ENCODE results near the gene GORASP2. TPM values are rescaled to one million over a fixed set of nuclear protein-coding genes. Genes with fewer than 3 reads are reported as not detected.

The GORASP2 gene
- total and polyA plus RNA-seq, 12 donors = 25.6 to 201 (median 85.0) TPM

- 85 to 95% (median 91%) methylated on average over 5 of the region's 5 CpGs for WGBS, 4 donors
- no peaks in the 10 kb centered on the region for H3K9me3 ChIP-seq (replicated peaks in 1 of 3)
- no peak overlapping the region for H3K4me3 ChIP-seq
- intact Hi-C loops (cut with DNase I) = no loop called here
- TF ChIP-seq CTCF (IDR thresholded peaks at IDR 0.05) (no peak), POLR2A (IDR thresholded peaks at IDR 0.05) (no peak)
- H3K27ac ChIP-seq = no peak overlapping the region
- no peak for DNase-seq
- H3K36me3 ChIP-seq (replicated peaks in 1 of 2) = peaks cover 0 to 28% of the 10 kb centered on the region in 2 donors
- H3K27me3 ChIP-seq = no peaks in the 10 kb centered on the region
- no peaks in the 10 kb centered on the region for H3K4me1 ChIP-seq (replicated peaks in 1 of 2)
Observed at GRCh38 chr2:170997893-170998597, 69.0 kb downstream of the GORASP2 start.

GRCh38 chr2:170999654-171000053 lies 70.6 kb downstream of the GORASP2 start:
- Histone ChIP-seq H3K4me3 (no peak overlapping the region), H3K27me3 (no peaks in the 10 kb centered on the region), H3K36me3 (replicated peaks in 1 of 2) (peaks cover 0 to 18% of the 10 kb centered on the region in 2 donors), H3K4me1 (replicated peaks in 1 of 2) (no peaks in the 10 kb centered on the region), H3K27ac (no peak overlapping the region), H3K9me3 (replicated peaks in 1 of 3) (no peaks in the 10 kb centered on the region)
- no peak for DNase-seq
- TF ChIP-seq POLR2A (IDR thresholded peaks at IDR 0.05) (no peak), CTCF (IDR thresholded peaks at IDR 0.05) (no peak)
- WGBS, 4 donors = 84 to 97% (median 93%) methylated on average over 6 of the region's 6 CpGs
- intact Hi-C loops (cut with DNase I) = no loop called here

- H3K36me3 ChIP-seq (replicated peaks in 1 of 2) = peaks cover 0 to 19% of the 10 kb centered on the region in 2 donors
- H3K4me1 ChIP-seq (replicated peaks in 1 of 2) = no peaks in the 10 kb centered on the region
- H3K9me3 ChIP-seq (replicated peaks in 1 of 3) = no peaks in the 10 kb centered on the region
- 84 to 91% (median 90%) methylated on average over 2 of the region's 2 CpGs for WGBS, 4 donors
- DNase-seq = no peak
- H3K27me3 ChIP-seq = no peaks in the 10 kb centered on the region
- intact Hi-C loops (cut with DNase I) = no loop called here
- no peak overlapping the region for H3K27ac ChIP-seq
- H3K4me3 ChIP-seq = no peak overlapping the region
- TF ChIP-seq CTCF (IDR thresholded peaks at IDR 0.05) = no peak
- TF ChIP-seq POLR2A (IDR thresholded peaks at IDR 0.05) = no peak
Observed at GRCh38 chr2:171004363-171004762, 75.3 kb downstream of the GORASP2 start.

- H3K4me1 ChIP-seq (replicated peaks in 1 of 2) = no peaks in the 10 kb centered on the region
- H3K9me3 ChIP-seq (replicated peaks in 1 of 3) = no peaks in the 10 kb centered on the region
- H3K27ac ChIP-seq = no peak overlapping the region
- no peak for TF ChIP-seq CTCF (IDR thresholded peaks at IDR 0.05)
- no peak for TF ChIP-seq POLR2A (IDR thresholded peaks at IDR 0.05)
- H3K27me3 ChIP-seq = no peaks in the 10 kb centered on the region
- H3K4me3 ChIP-seq = no peak overlapping the region
- intact Hi-C loops (cut with DNase I) = no loop called here
- H3K36me3 ChIP-seq (replicated peaks in 1 of 2) = peaks cover 0 to 19% of the 10 kb centered on the region in 2 donors
- WGBS, 4 donors = 86 to 93% (median 91%) methylated on average over 2 of the region's 2 CpGs
- DNase-seq = no peak
Observed at GRCh38 chr2:171004833-171005232, 75.8 kb downstream of the GORASP2 start.

Data from adrenal gland (tissue), 12 donors.